ENCODE measurements around the gene TTC33. TPM values are rescaled to one million over a fixed set of nuclear protein-coding genes. Genes with fewer than 3 reads are reported as not detected.

The TTC33 gene
- total and polyA plus RNA-seq, 2 experiments from 2014 or later, result 8.0 to 9.0 TPM

DNA sequence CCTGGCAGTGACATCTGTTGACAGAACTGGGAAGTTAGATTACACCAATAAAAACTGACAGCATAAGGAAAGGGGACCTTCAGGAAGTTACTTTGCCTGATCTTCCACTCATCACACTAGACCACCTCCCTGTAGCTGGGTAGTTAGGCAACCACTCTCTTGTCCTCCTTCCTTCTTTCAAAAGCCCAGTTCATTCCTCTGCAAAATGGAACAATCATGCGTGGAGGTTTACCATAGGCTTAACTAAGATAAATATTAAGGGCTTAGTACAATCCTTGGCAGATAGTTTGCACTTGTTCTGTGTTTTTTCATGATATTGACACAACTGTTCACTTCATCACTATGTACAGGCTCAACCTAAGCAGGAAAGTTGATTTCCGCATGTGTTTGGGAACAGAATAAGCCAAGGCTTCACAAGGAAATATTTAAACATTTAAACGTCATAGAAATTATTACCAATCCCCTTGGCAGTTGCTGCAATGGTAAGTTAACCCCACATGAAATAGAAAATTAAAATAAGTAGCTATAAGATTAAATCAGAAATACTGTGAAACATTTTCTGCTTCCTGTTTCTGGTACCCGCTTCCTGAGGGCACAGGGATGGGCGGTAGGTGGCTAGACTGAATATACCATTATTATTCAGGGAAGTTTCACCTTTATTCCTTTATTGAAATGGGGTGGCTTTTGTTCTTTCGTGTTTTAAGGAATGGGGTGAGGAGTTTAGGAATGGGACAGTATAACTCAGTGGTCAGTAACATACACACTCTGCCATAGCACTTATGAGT is 86.0 kb downstream of the TTC33 start:
- DNase-seq, result no peak
- H3K9me2 ChIP-seq (ENCODE audit: insufficient read depth), result no peaks in the 10 kb centered on the region
- H3K36me3 ChIP-seq (ENCODE audit: low read depth), result no peaks in the 10 kb centered on the region
- in situ Hi-C loops (cut with MboI), result no loop called here
- H3K4me2 ChIP-seq (ENCODE audit: unreplicated experiment), result no peak overlapping the region
- TF ChIP-seq EZH2 (IDR thresholded peaks at IDR 0.05; ENCODE audit: insufficient read depth, poor library complexity, severe bottlenecking) (no peak), EZH2phosphoT487 (IDR thresholded peaks at IDR 0.05; ENCODE audit: insufficient read depth, low read depth) (no peak)
- no peaks in the 10 kb centered on the region for H4K20me1 ChIP-seq (ENCODE audit: insufficient read depth)
- no peak overlapping the region for H3K4me3 ChIP-seq
- peaks cover 4% of the 10 kb centered on the region; the same call in 1 of the 2 replicates for H3K27me3 ChIP-seq (replicated peaks; ENCODE audit: insufficient read depth)
- no peak overlapping the region for H3K27ac ChIP-seq
- H3K4me1 ChIP-seq (ENCODE audit: insufficient read depth), result no peaks in the 10 kb centered on the region
- 72 to 74% methylated on average over 6 of the region's 6 CpGs for whole genome bisulfite sequencing, 2 experiments (ENCODE audit: low coverage in 1 of 2, low lambda C conversion rate in 2 of 2, missing lambda C conversion rate in 2 of 2)
- H3K79me2 ChIP-seq (ENCODE audit: insufficient read depth), result no peaks in the 10 kb centered on the region
- H3K9ac ChIP-seq, result no peak overlapping the region
- H3F3A ChIP-seq (ENCODE audit: insufficient read depth), result no peaks in the 10 kb centered on the region
- H2AFZ ChIP-seq, result no peak overlapping the region
- H3K9me3 ChIP-seq (ENCODE audit: low read depth), result no peaks in the 10 kb centered on the region

DNA sequence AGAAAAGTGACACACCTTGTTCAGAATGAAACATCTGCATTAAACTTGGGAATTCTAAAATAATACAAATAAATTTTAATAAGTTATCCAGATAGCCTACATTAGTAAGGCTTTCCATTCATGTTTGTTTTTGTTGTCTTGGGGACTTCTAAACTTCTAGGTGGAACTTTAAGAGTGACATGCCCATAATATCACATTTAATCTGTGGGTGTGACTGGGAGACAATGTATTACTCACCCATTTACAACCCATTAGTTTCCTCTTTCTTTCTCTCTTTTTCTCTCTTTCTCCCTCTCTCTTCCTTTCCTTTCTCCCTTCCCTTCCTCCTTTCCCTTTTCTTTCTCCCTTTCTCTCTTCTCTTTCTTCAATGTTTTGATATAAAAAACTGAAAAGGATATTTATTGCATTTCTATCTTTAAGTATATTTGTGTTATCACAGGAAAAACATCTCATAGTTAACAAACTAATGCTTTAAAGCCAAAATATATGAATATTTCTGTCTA is 88.5 kb downstream of the TTC33 start:
- H3K36me3 ChIP-seq (ENCODE audit: low read depth), result no peaks in the 10 kb centered on the region
- in situ Hi-C loops (cut with MboI), result no loop called here
- H3K9me3 ChIP-seq (ENCODE audit: low read depth), result no peaks in the 10 kb centered on the region
- no peak overlapping the region for H3K4me3 ChIP-seq
- H2AFZ ChIP-seq, result no peak overlapping the region
- H3K4me2 ChIP-seq (ENCODE audit: unreplicated experiment), result no peak overlapping the region
- H3K9me2 ChIP-seq (ENCODE audit: insufficient read depth), result no peaks in the 10 kb centered on the region
- H3K4me1 ChIP-seq (ENCODE audit: insufficient read depth), result no peaks in the 10 kb centered on the region
- TF ChIP-seq EZH2phosphoT487 (IDR thresholded peaks at IDR 0.05; ENCODE audit: insufficient read depth, low read depth), result no peak
- H3K79me2 ChIP-seq (ENCODE audit: insufficient read depth), result no peaks in the 10 kb centered on the region
- no peak overlapping the region for H3K27ac ChIP-seq
- peaks cover 4% of the 10 kb centered on the region; the same call in 1 of the 2 replicates for H3K27me3 ChIP-seq (replicated peaks; ENCODE audit: insufficient read depth)
- H3F3A ChIP-seq (ENCODE audit: insufficient read depth), result no peaks in the 10 kb centered on the region
- no peak overlapping the region for H3K9ac ChIP-seq
- DNase-seq, result no peak
- H4K20me1 ChIP-seq (ENCODE audit: insufficient read depth), result no peaks in the 10 kb centered on the region

DNA sequence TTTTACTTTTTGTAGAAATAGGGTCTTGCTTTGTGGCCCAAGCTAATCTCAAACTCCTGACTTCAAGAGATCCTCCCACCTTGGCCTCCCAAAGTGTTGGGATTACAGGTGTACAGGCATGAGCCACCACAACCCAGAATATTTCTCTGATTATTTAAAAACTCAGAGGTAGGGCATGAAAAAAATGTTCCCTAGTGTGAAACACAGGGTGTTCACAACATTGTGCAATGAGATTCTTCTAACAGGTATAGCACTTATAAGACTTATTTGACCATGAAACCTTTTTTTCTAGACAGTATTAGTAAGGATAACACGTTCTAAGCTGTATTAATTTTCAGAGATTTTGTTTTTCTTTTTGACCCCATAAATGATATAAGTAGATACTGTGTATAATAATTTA is 89.1 kb downstream of the TTC33 start:
- 41 to 45% methylated on average over 1 of the region's 1 CpG for WGBS, 2 experiments (ENCODE audit: low coverage in 1 of 2, low lambda C conversion rate in 2 of 2, missing lambda C conversion rate in 2 of 2)
- no peak for DNase-seq
- no peaks in the 10 kb centered on the region for H3K36me3 ChIP-seq (ENCODE audit: low read depth)
- no peaks in the 10 kb centered on the region for H3K79me2 ChIP-seq (ENCODE audit: insufficient read depth)
- H3K9me3 ChIP-seq (ENCODE audit: low read depth), result no peaks in the 10 kb centered on the region
- H3K4me3 ChIP-seq, result no peak overlapping the region
- no peak overlapping the region for H3K27ac ChIP-seq
- H4K20me1 ChIP-seq (ENCODE audit: insufficient read depth), result no peaks in the 10 kb centered on the region
- in situ Hi-C loops (cut with MboI), result no loop called here
- H3F3A ChIP-seq (ENCODE audit: insufficient read depth), result no peaks in the 10 kb centered on the region
- no peak overlapping the region for H3K9ac ChIP-seq
- H2AFZ ChIP-seq, result no peak overlapping the region
- no peak for TF ChIP-seq EZH2phosphoT487 (IDR thresholded peaks at IDR 0.05; ENCODE audit: insufficient read depth, low read depth)
- TF ChIP-seq EZH2 (IDR thresholded peaks at IDR 0.05; ENCODE audit: insufficient read depth, poor library complexity, severe bottlenecking), result no peak
- no peak overlapping the region for H3K4me2 ChIP-seq (ENCODE audit: unreplicated experiment)
- peaks cover 4% of the 10 kb centered on the region; the same call in 1 of the 2 replicates for H3K27me3 ChIP-seq (replicated peaks; ENCODE audit: insufficient read depth)
- no peaks in the 10 kb centered on the region for H3K9me2 ChIP-seq (ENCODE audit: insufficient read depth)
- no peaks in the 10 kb centered on the region for H3K4me1 ChIP-seq (ENCODE audit: insufficient read depth)

DNA sequence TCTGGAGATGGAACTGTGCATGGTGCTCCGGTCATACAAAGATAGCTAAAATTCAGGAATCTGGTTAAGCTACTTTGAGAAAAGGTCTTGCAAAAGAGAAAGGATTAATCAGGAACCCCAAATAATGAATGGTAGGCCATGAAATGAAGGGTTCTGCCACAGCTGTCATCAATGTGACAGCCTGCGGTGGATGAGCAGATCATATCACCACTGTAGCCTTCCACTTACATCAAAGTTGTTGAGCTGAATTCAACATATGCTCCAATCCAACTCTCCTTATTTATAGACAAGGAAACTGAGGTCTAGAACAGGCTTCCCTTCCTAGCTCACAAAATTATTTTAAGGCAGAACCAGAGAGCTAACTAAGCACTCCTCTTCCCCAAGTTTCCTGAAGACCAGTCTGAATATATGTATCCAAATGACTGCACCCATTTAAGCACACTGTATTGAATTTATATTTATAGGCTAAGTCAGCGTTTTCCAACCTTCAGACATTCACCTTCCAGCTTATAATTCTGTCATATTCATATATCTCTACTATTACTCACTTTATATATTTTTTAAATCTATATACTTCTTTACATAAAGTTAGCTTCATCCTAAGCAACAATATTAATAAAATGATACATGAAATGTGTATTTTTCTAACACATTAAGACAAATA is 90.0 kb downstream of the TTC33 start:
- TF ChIP-seq EZH2phosphoT487 (IDR thresholded peaks at IDR 0.05; ENCODE audit: insufficient read depth, low read depth) (no peak), EZH2 (IDR thresholded peaks at IDR 0.05; ENCODE audit: insufficient read depth, poor library complexity, severe bottlenecking) (no peak)
- 69 to 70% methylated on average over 3 of the region's 3 CpGs for WGBS, 2 experiments (ENCODE audit: low coverage in 1 of 2, low lambda C conversion rate in 2 of 2, missing lambda C conversion rate in 2 of 2)
- Histone ChIP-seq H3K9me2 (ENCODE audit: insufficient read depth) (no peaks in the 10 kb centered on the region), H3K27me3 (replicated peaks; ENCODE audit: insufficient read depth) (peaks cover 4% of the 10 kb centered on the region; the same call in 1 of the 2 replicates), H3K4me2 (ENCODE audit: unreplicated experiment) (no peak overlapping the region), H4K20me1 (ENCODE audit: insufficient read depth) (no peaks in the 10 kb centered on the region), H3K79me2 (ENCODE audit: insufficient read depth) (no peaks in the 10 kb centered on the region), H3K4me3 (no peak overlapping the region), H2AFZ (no peak overlapping the region), H3F3A (ENCODE audit: insufficient read depth) (no peaks in the 10 kb centered on the region), H3K36me3 (ENCODE audit: low read depth) (no peaks in the 10 kb centered on the region), H3K27ac (no peak overlapping the region), H3K9me3 (ENCODE audit: low read depth) (no peaks in the 10 kb centered on the region), H3K4me1 (ENCODE audit: insufficient read depth) (no peaks in the 10 kb centered on the region), H3K9ac (no peak overlapping the region)
- in situ Hi-C loops (cut with MboI), result no loop called here
- no peak for DNase-seq

Data from GM23248 (cell line).